Central memory CD8-positive, alpha-beta T cell (primary cell): ENCODE results near the gene SUPT3H.

Experiments
- ATAC-seq: fragments of 150-1000 bp; cut with Tn5 transposase; replicated peaks from 2 replicates; pipeline ENCODE4 v1.10.0; 2022; ENCODE audit warnings: mild to moderate bottlenecking, moderate FRiP score, moderate number of reproducible peaks; ENCODE audit not compliant: poor library complexity, severe bottlenecking; ENCODE audit errors: extremely low read depth
- DNase-seq, 2 donors: peaks; one replicate each; pipeline ENCODE4 v3.0.0; 2021; ENCODE audit warnings: low spot score in 2 of 2
- H3K27ac Mint-ChIP-seq: one replicate; pipeline ENCODE4 v1.8.0; 2022; ENCODE audit warnings: low read depth, mild to moderate bottlenecking, moderate library complexity, mixed read lengths
- H3K27me3 Mint-ChIP-seq: one replicate; pipeline ENCODE4 v1.8.0; 2022; ENCODE audit warnings: mixed read lengths
- H3K36me3 Mint-ChIP-seq: one replicate; pipeline ENCODE4 v1.8.0; 2022; ENCODE audit warnings: mild to moderate bottlenecking, moderate library complexity, mixed read lengths; ENCODE audit not compliant: insufficient read depth
- H3K4me1 Mint-ChIP-seq: one replicate; pipeline ENCODE4 v1.8.0; 2022; ENCODE audit warnings: mixed read lengths
- H3K4me3 Mint-ChIP-seq: one replicate; pipeline ENCODE4 v1.8.0; 2022; ENCODE audit warnings: mild to moderate bottlenecking, moderate library complexity, mixed read lengths
- H3K9me3 Mint-ChIP-seq: one replicate; pipeline ENCODE4 v1.8.0; 2022; ENCODE audit warnings: mixed read lengths

SUPT3H gene

DNA sequence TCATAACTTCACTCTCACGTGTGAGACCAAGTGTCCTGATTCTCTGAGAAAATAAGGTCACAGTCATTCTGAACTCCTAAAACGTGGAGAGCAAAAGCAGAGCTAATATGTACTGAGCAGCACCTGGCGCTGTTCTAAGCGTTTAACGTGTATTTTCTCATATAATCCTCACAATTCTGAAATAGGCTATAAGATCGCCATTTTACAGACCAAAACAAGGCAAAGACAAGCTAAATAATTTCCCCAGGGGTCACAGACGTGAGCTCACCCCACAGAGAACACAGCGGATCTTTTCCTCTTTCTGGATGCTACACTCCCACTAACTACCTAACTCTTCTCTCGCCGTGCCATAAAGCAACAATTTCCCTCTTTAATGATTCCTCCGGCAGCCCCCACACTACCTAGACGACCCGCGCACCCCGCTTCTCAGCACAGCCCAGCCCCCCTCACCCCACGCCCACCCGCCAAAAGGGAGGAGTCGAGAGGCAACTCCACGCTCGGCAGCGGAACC is 636 bp downstream of the SUPT3H start:
- Mint-ChIP-seq H3K36me3 (peaks cover 16% of the 10 kb centered on the region), H3K9me3 (no peaks in the 10 kb centered on the region), H3K27me3 (no peaks in the 10 kb centered on the region), H3K4me1 (peaks cover 25% of the 10 kb centered on the region), H3K4me3 (peak overlapping the region; percentile 95), H3K27ac (peak overlapping the region; percentile 97)
- DNase-seq: no peak
- ATAC-seq: peak; percentile 3

DNA sequence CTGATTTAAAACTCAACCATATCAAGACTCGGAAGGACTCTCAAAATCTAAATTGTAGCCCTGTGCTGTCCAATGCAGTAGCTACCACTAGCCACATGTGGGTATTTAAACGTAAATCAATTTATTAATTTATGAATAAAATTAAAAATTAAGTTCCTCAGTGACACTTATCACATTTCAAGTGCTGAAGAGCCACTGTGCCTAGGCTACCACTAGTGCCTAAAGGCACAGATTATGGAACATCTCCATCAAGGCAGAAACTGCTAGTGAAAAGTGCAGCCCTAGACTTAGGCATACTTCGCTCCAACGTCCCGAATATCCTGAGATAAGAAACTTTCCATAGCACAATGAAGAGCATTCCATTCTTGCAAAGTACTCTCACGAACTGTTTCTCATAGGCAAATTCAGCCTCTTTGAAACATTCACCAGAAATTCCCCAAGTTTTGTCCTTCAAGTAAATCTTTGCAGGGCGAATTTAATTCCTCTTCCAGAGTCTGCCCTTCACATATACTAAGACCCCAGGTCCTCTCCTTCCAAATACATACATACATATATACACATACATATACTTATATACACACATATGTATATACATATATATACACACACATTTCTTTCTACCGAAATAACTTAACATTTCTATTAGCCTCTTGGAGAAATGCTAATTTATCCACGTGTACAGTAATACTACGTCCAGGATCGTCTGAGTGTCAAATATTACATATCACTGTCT is 1.3 kb downstream of the SUPT3H start:
- ATAC-seq (no peak), DNase-seq (no peak)
- peaks cover 16% of the 10 kb centered on the region for H3K36me3 Mint-ChIP-seq
- no peaks in the 10 kb centered on the region for H3K27me3 Mint-ChIP-seq
- H3K4me1 Mint-ChIP-seq: peaks cover 25% of the 10 kb centered on the region
- H3K4me3 Mint-ChIP-seq: peak overlapping the region; percentile 95
- H3K9me3 Mint-ChIP-seq: no peaks in the 10 kb centered on the region
- H3K27ac Mint-ChIP-seq: peak overlapping the region; percentile 97

DNA sequence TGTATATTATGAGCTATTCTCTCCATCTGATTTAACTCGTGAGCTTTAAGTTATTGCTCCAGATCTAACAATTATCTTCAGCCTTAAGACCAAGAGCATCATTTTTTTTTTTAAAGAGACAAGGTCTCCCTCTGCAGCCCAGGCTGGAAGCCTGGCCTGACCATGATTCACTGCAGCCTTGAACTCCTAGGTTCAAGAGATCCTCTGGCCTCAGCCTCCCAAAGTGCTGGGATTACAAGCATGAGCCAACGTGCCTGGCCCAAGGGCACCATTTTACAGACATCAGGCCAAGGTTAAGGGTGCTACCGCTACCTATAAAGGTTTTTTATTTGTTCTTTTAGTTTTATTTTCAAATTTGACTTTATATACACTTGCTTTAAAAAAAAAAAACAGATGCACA is 2.3 kb downstream of the SUPT3H start:
- Mint-ChIP-seq H3K9me3 (no peaks in the 10 kb centered on the region), H3K4me3 (no peak overlapping the region), H3K27ac (no peak overlapping the region), H3K36me3 (peaks cover 16% of the 10 kb centered on the region), H3K4me1 (peaks cover 25% of the 10 kb centered on the region), H3K27me3 (no peaks in the 10 kb centered on the region)
- DNase-seq (no peak), ATAC-seq (no peak)

DNA sequence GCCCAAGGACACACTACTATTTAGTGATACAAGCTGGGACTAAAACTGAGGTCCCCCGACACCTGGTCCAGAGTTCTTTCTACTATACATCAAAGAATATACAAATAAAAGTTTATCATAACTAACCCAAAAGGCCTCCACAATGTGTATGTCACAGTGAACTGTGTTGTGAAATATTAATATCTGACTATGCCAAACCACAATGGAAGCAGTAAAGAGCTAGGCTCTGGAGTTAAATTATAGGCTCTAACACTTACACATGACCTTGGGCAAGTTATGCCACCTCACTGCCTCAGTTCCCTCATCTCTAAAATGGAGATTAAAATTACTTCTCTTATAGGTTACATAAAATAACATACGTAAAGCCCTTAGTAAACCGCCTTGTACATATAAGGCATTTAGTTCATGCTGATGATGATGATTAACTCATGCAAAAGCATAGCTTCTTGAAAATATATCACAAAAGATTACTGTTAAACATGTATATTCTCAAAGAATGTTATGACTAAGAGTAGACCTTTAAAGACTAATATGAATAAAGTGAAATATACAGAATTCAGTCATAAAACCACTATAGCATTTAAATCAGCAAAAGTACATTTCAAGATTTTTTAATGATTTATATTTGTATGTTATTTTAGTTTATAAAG is 5.7 kb downstream of the SUPT3H start:
- no peak overlapping the region for H3K4me3 Mint-ChIP-seq
- DNase-seq (no peak), ATAC-seq (no peak)
- H3K36me3 Mint-ChIP-seq: peaks cover 3% of the 10 kb centered on the region
- H3K27me3 Mint-ChIP-seq: no peaks in the 10 kb centered on the region
- H3K9me3 Mint-ChIP-seq: no peaks in the 10 kb centered on the region
- no peak overlapping the region for H3K27ac Mint-ChIP-seq
- H3K4me1 Mint-ChIP-seq: peaks cover 7% of the 10 kb centered on the region

DNA sequence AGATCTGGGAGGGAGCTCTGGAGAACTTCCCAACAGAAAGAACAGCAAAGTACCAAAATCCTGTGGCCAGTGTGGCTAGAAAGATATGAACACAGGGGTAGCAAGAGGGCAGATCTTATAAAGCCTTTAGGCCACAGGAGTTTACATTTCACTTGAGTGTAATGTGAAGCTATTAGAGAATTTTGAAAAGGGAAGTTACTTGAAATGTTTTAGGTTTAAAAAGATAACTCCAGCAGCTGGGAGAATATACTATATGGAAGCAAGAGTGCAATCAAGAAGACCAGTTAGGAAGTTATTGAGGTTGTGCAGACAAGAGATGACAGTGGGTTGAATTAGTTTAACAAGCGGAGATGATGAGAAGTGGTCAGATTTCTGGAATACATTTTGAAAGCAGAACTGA is 7.9 kb downstream of the SUPT3H start:
- Mint-ChIP-seq H3K4me1 (no peaks in the 10 kb centered on the region), H3K27me3 (no peaks in the 10 kb centered on the region), H3K9me3 (no peaks in the 10 kb centered on the region), H3K36me3 (peaks cover 2% of the 10 kb centered on the region), H3K27ac (no peak overlapping the region), H3K4me3 (no peak overlapping the region)
- no peak for ATAC-seq
- no peak for DNase-seq

DNA sequence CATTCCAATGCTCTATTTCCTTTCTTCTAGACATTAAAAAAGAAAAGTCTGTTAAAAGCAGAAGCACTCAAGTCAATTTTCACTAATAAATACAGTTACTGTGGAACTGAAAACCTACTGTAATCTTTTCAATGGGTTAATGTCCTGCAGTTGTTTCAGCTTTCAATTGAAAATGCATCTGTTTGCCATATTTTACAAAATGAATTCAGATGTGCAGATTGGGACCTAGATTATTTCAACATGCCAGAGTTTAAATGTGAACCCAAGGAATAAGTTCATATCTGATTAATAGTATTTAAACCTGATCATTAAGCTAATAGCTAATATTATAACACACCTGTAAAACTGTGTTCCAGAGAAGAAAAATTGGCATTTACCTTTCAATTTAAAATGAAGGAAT is 9.7 kb downstream of the SUPT3H start:
- ATAC-seq (no peak), DNase-seq (no peak)
- H3K27ac Mint-ChIP-seq: no peak overlapping the region
- H3K4me3 Mint-ChIP-seq: no peak overlapping the region
- no peaks in the 10 kb centered on the region for H3K27me3 Mint-ChIP-seq
- H3K9me3 Mint-ChIP-seq: no peaks in the 10 kb centered on the region
- peaks cover 2% of the 10 kb centered on the region for H3K36me3 Mint-ChIP-seq
- H3K4me1 Mint-ChIP-seq: no peaks in the 10 kb centered on the region

DNA sequence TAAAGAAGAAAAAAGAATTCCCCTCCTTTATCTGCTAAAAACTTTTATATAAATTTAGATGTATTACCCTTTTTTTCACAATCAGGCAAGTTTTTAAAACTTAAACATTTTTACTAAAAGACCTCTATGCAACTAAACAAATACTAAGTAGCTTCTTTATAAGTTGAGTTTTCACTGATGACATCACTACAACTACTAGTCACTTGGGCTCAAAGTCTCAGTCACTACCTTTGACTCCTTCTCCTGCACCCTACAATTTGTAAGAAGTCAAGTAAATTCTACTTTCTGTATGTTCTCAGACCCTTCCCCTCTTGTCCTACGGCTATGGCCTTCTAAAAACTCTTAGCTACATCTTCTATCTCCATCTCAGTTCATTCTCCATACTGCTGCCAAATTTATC is 11.2 kb downstream of the SUPT3H start:
- Mint-ChIP-seq H3K9me3 (no peaks in the 10 kb centered on the region), H3K4me3 (no peak overlapping the region), H3K36me3 (peaks cover 2% of the 10 kb centered on the region), H3K27me3 (no peaks in the 10 kb centered on the region), H3K27ac (no peak overlapping the region), H3K4me1 (no peaks in the 10 kb centered on the region)
- ATAC-seq (no peak), DNase-seq (no peak)

DNA sequence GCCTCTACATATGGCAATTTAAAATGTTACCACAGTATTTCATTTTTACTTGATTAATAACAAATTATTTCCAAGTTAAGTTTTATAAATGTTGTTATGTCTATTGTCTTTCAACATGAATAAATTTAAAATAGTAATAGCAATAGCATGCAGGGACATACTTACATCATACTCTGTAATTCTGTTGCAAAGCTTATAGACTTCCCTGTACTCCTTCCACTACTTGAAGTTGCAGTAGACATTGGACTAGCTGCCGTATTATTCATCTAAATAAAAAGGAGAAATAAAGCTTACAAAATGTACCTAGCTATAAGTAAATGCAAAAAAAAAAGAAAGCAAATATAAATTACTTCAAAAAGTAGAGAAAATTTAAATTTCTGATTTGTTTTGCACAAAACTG is 12.7 kb downstream of the SUPT3H start:
- no peak overlapping the region for H3K4me3 Mint-ChIP-seq
- H3K9me3 Mint-ChIP-seq: no peaks in the 10 kb centered on the region
- DNase-seq (no peak), ATAC-seq (no peak)
- H3K27ac Mint-ChIP-seq: no peak overlapping the region
- no peaks in the 10 kb centered on the region for H3K27me3 Mint-ChIP-seq
- no peaks in the 10 kb centered on the region for H3K4me1 Mint-ChIP-seq
- H3K36me3 Mint-ChIP-seq: peaks cover 2% of the 10 kb centered on the region

DNA sequence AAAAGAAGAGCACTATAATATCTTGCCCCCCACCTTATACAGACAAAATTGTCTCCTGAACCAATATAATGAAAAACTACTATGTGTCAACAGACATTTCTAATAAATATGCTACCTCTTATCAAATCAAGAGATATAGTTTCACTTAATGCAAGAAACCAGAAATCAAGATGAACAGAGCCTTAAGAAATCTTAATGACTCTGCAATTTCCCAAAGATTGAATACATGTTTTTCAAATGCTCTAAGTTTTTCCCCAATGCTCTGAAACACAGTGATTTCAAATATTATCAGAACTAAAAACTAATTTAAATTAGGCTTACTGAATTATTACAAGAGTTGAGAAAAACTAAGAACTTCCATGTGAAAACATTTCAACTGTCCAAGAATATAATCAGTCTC is 13.3 kb downstream of the SUPT3H start:
- ATAC-seq (no peak), DNase-seq (no peak)
- peaks cover 2% of the 10 kb centered on the region for H3K36me3 Mint-ChIP-seq
- H3K4me1 Mint-ChIP-seq: no peaks in the 10 kb centered on the region
- no peaks in the 10 kb centered on the region for H3K27me3 Mint-ChIP-seq
- H3K9me3 Mint-ChIP-seq: no peaks in the 10 kb centered on the region
- H3K4me3 Mint-ChIP-seq: no peak overlapping the region
- no peak overlapping the region for H3K27ac Mint-ChIP-seq

DNA sequence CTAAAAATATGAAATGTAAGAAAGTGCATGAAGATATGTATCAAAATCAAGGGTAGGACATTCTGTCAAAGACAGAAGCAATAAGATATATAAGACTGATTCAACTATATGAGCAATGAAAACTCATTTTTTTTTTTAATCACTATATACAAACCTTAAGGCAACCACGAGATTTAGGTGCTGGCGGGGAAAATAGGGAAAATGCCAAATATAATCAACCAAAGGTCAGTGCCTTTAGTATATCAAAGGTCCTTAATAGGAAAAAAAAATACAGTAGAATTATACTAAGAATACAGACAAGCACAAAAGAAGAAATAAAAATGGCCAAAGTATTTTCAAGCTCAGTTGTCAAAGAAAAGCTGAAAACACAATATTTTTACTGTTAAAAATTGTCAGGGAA is 24.1 kb downstream of the SUPT3H start:
- no peaks in the 10 kb centered on the region for H3K27me3 Mint-ChIP-seq
- no peak for DNase-seq
- H3K4me1 Mint-ChIP-seq: no peaks in the 10 kb centered on the region
- no peaks in the 10 kb centered on the region for H3K36me3 Mint-ChIP-seq
- H3K9me3 Mint-ChIP-seq: no peaks in the 10 kb centered on the region
- no peak overlapping the region for H3K27ac Mint-ChIP-seq
- no peak for ATAC-seq
- no peak overlapping the region for H3K4me3 Mint-ChIP-seq

DNA sequence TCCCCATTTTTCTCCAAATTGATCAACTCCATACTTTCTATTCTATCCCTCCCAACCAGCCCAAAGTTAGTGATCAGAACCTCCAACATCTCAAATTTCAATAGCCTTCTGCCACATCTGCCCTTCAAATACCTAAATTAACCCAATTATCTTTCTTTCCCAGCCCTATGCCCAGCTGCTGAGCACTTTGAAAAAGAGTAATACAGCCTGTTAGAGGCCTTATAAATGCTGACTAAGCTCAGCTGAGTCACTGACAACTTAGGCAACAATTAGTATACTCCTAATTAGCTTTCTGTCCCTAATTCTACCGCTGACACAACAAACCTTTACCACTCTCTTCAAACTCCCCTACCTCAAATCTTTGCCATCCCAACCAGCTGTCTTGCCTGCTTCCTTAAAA is 26.1 kb downstream of the SUPT3H start:
- DNase-seq (no peak), ATAC-seq (no peak)
- no peak overlapping the region for H3K27ac Mint-ChIP-seq
- H3K27me3 Mint-ChIP-seq: no peaks in the 10 kb centered on the region
- H3K9me3 Mint-ChIP-seq: no peaks in the 10 kb centered on the region
- H3K4me3 Mint-ChIP-seq: no peak overlapping the region
- no peaks in the 10 kb centered on the region for H3K4me1 Mint-ChIP-seq
- no peaks in the 10 kb centered on the region for H3K36me3 Mint-ChIP-seq

DNA sequence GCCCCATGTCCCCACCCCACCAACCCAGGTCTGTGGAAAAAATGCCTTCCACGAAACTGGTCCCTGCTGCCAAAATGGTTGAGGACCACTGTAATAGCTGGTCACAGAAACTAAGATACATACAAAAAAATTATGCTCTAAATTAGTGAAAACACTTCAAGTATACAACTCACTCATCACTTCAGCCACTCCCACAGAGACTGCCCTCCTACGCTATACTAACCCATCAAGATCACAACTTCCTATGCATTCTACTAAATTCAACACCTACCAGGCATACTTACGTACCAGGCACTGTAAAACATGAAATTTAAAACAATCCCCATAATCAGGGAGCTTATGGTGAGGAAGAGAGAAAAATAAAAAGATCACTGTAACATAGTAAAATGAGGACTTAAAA is 26.7 kb downstream of the SUPT3H start:
- no peak overlapping the region for H3K4me3 Mint-ChIP-seq
- no peaks in the 10 kb centered on the region for H3K36me3 Mint-ChIP-seq
- H3K27ac Mint-ChIP-seq: no peak overlapping the region
- H3K9me3 Mint-ChIP-seq: no peaks in the 10 kb centered on the region
- DNase-seq: no peak
- H3K27me3 Mint-ChIP-seq: no peaks in the 10 kb centered on the region
- H3K4me1 Mint-ChIP-seq: no peaks in the 10 kb centered on the region
- no peak for ATAC-seq

DNA sequence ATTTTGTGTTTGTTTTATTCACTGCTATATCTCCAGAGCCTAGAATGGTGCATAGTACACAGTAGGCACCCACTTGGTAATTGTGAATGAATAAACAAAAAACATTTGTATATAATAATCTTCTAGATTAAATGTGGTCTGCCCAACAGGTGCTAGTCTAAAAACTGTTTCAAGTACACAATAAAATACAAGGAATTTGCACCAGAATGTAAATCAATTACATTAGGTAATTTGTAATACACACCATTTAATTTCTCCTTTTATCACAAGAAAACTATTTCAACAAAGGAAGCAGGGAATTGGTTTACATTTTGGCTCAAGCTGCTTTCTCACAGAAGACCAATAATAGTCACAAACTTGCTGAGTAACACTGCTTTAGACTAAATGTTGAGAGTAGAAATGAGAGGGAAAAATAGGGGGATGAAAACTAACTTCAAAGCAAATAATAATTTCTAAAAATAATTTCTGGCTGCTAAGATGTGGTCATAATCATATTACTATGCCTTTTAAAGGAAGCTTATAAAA is 27.5 kb downstream of the SUPT3H start:
- Mint-ChIP-seq H3K36me3 (no peaks in the 10 kb centered on the region), H3K4me3 (no peak overlapping the region), H3K4me1 (no peaks in the 10 kb centered on the region), H3K9me3 (no peaks in the 10 kb centered on the region), H3K27ac (no peak overlapping the region), H3K27me3 (no peaks in the 10 kb centered on the region)
- DNase-seq (no peak), ATAC-seq (no peak)
